PC-9 (cell line): ENCODE data around the gene PXN.

Experiments used
- CTCF ChIP-seq: fragments of 200-600 bp; sonication (generic); conservative IDR thresholded peaks from 2 replicates; pipeline ENCODE4 v1.6.1; 2017; ENCODE audit warnings: mixed run types, antibody characterized with exemption, mild to moderate bottlenecking, moderate library complexity
- EZH2 ChIP-seq: fragments of 200-600 bp; sonication (generic); IDR thresholded peaks from 2 replicates; pipeline ENCODE4 v1.8.0; 2017; ENCODE audit warnings: antibody characterized with exemption, low read depth

GRCh38 chr12:120286768-120287490, 21.4 kb upstream of the PXN start:
- TF ChIP-seq CTCF (no peak), EZH2 (no peak)
